ENCODE measurements around the gene WSB2.

WSB2 gene

DNA sequence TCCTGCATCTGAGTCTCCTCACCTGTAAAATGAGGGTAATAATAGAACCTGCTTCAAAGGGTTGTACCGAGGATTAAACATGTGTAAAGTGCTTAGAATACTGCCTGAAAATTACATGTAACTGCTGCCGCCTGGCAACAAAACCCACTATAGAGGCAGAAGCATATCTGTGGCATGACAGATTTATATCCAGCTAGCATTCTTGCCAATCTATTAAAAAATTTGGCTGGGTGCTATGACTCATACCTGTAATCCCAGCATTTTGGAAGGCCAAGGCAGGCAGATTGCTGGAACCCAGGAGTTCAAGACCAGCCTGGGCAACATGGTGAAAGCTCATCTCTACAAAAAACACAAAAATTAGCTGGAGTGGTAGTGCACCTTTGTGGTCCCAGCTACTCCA is 75.8 kb downstream of the WSB2 start:
- no peak for DNase-seq
